ENCODE results near the gene NACC2.

Gene NACC2

DNA sequence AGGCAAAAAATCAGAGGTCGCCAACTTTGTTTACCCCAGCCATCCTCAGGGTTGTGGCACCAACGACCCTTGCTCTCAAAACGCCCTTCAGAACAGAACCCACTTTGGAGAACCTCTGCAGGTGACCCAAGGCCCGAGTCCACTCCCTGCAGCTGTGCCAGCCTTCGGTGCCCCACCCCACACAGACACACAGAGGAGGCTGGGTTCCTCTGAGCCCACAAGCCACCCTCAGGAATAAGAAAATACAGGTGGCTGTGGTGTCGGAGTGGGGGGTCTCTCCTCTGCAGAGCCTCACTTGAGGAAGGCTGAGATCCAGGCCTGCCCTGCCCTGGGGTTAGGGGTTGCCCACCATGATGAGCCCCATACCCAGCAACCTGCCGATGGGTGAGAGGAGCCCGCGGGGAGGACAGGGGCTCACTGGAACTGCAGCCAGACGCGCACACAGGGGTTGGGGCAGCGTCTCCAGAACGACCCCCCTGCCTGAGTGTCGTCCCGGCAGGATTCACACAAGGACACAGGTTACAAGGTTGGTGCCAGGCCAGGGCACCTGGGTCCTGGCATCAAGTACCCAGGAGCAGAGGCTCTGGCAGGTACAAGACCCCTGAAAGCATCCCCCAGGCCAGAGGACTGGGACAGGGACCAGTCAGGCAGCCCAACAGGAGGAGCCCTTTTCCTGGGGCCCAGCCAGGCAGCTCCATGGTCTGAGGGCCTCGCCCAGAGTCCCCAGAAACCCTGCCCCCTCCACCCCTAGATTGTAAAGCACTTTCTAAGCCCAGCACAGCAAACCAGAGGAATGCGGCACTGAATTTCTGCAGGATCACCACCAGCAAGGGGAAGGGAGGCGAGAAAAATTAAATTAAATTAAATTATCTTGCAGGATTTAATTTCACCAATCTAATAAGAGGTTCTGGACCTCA, 40.0 kb downstream of the NACC2 start:
- DNase-seq = no peak

DNA sequence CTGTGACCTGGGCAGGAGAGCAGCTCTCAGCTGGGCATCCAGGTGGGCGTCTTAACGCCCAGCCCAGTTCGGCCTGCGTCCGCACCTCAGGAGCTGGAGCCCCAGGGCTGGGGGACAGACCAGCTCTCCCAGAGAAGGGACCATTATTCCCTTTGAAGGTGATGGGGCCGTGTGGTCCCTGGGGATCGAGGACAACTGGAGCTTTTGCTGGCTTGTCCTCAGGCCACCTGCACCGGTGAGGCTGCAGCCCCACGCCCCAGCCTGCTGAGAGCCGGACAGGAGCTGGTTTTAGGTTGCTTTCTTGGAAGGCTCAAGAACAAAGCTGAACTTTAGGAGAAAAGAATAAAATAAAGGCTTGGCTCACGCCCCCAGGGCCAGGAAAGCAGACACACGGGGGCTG, 40.9 kb downstream of the NACC2 start:
- DNase-seq = no peak

DNA sequence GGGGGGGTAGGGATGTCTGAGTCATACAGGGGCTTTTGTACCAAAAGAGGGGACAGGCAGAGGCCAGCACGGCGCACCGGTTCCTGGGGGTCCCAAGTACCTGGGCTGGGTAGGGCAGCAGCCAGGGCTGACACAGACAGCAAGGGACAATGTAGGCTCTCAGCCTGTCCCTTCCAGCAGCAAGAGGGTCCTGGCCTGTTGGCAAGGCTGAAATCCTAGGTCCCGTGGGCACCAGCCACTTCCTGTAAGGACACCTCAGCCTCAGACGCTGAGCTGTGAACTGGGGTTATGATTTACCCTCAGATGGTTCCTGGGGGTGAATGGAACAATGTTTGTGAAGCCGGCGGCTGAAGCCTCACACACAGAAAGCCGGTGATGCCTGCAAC, 41.3 kb downstream of the NACC2 start:
- no peak for DNase-seq

DNA sequence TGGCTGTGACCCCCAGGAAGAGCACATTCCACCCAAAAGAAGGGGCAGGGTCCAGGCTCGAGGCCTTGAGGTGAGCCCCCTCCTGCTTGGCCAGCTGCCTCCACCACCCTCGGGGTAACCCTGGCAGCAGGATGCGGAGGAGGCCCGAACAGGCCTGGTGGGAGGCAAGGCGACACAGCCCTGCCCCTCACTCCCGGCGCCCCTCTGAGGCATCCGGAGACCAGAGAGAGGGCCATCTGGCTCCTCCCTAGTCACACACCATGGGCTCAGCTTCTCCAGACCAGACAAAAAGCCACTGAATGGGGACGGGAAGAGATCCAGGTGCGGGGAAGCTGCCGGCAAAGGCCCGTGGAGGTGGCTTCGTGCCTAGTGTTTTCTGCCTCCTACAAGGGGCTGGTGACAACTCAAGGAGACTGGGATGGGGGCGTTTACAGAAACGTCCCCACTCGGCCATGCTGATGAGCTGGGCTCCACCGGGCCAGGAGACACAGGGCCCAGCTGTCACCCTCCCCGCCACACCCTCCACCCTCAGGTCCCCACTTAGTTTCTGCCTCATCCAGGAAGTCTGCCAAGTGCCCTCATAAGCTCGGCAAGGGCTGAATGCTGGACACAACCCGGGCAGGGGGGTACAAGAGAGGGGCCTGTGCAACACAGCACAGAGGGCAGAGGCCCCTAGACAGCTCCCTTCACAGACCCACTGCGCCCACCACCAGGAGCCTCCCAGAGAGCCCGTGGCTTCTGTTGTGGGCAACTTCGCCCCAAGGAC, 41.9 kb downstream of the NACC2 start:
- no peak for DNase-seq

DNA sequence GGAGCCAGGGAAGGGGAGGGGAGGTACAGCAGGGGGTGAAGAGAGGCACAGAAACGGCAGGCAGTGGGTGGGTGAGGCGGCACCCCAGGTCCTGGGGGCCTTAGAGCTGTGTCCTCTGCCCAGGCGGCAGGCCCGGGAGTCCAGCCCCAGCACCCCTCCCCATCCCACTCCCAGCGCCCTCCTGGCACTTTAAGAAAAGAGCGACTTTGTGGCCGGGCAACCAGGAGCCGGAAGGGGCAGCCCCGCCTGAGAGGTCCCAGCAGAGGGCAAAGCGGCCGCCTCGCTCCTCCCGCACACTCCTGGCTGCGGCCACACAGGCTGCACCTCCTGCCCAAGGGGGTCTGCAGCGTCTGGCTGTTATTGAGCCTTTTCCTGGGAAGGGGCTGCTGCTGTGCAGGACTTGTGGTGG, 42.6 kb downstream of the NACC2 start:
- no peak for DNase-seq

DNA sequence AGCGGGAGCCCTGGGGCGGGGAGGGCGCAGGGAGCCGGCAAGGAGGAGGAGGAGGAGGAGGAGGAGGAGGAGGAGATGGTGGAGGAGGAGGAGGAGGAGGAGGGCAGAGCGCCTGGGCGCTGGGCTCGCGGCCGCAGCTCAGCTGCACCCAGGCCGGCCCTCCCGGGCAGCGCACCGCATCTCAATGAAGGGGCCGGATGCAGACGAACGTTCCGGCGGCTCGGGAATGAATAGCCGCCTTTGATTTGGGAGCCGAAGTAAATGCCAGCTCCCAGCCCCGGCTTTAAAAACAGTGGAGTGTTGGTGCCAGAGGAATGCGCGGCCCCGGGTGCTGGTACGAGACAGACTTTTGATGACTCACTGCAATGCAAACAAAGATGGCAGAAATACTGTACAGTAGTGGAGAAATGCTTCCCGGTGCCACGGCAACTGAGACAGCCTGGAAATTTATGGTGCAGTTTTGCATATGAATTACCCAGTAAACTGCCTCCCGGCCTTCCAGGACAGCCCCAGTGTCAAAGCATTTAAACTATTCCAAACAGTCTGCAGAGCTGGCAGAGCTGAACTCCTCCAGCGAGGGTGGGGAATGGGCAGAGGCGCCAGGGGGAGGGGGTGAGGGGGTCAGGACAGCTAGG, 43.1 kb downstream of the NACC2 start:
- peak in 1 of 2 experiments; percentile 21 for DNase-seq

DNA sequence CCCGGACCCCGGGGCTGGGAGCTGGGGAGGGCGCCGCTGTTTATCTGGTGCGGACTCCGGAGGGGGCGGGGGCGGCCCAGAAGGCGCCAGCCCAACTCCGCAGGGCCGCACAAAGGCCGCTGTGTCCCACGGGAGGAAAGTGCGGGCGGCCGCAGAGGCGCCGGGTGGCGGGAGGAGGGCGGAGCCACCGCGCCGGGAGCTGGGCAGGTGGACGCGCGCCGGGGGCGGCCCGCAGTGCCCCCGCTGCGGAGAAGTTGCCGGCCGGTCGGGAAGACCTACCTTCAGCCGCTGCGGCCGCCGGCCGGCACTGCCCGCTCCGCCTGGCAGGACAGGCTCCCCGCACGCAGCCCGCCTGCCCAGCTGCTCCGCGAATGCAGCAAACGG, 43.6 kb downstream of the NACC2 start:
- DNase-seq = no peak

DNA sequence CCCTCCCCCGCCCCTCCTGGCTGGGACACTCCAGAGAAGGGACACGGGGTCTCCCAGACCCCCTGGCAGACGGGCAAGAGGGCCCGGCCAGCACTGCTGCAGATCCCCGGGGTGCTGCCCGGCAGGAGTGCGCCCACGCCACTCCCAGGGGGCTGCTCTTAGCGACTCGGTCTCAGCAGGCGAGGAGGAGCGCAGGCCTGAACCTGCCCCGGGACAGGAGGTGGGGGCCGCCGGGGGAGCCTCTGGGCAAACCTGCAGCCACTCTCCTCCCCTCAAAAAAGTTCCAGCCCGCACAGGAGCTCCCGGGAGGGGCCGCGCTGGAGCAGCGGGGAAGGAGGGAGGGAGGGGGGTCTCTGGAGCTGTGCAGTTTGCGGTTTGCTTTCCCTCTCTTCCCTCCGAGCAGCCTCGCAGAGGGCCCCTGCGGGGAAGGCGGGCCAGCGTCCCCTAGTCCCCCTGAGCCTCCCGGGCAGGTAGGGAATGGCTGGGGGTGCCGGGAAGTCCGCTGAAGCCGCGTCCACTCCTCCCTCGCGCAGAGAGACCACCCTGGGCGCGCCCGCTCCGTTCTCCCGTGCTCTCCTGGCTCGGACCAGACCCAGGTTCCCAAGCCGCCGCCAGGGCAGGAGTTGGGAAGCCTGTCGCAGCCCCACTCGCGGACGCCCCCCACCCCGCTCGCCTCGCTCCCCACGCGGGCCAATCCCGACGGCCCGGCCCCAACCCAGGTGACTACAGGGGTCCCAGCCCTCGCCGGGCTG, 44.2 kb downstream of the NACC2 start:
- no peak for DNase-seq

DNA sequence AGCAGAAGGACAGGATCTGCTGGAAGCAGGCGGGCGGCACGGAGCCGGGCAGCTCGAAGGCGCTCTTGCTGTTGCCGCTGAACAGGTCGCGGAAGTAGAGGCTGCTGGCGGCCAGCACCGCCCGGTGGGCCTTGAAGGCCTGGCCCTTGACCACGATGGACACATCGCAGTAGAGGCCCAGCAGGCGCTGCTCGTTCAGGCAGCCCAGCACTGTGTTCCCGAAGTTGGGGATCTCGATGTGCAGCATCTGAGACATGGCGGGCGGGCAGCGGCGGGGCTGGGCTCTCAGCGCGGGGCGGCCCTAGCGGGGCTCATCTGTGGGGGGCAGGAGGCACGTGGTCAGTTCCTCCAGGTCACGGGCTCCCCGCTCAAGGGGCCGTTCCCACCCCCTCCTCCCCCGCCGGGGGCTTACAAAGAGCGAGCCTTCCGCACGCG, 44.8 kb downstream of the NACC2 start:
- DNase-seq = no peak

DNA sequence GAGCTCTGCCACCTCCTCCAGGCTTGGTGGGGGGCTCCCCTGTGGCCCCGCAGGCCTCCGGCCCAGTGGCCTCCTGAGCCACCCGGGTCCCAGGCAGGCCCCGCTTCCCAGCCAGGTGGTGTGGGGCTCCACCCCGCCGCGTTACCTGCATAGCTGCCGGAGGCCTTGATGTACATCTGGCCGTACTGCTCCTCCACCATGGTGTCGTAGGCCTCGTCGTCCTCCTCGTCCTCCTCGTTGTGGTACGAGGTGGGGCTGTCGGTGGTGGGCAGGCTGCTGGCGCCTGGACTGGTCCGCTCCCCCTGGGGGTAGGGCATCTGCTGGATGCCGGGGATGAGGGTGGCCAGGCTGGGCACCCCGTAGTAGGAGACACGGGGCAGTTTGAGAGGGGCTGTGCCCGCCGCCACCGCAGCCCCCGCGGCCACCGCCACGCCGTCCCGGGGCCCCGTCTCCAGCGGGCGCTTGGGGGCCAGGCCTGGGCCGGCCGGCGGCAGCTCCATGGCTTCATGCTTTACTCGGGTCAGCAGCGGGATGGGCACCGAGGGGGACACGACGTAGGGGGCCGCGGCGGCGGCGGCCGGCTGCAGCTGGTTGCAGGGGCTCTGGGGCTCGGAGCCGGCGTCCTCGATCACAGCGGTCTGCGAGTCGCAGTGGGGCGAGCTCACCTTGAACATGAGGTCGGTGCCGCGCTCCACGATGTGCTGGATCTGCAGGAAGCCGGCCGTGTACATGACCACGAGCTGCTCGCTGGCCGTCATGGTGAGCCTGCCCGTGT, 45.4 kb downstream of the NACC2 start:
- DNase-seq = no peak

DNA sequence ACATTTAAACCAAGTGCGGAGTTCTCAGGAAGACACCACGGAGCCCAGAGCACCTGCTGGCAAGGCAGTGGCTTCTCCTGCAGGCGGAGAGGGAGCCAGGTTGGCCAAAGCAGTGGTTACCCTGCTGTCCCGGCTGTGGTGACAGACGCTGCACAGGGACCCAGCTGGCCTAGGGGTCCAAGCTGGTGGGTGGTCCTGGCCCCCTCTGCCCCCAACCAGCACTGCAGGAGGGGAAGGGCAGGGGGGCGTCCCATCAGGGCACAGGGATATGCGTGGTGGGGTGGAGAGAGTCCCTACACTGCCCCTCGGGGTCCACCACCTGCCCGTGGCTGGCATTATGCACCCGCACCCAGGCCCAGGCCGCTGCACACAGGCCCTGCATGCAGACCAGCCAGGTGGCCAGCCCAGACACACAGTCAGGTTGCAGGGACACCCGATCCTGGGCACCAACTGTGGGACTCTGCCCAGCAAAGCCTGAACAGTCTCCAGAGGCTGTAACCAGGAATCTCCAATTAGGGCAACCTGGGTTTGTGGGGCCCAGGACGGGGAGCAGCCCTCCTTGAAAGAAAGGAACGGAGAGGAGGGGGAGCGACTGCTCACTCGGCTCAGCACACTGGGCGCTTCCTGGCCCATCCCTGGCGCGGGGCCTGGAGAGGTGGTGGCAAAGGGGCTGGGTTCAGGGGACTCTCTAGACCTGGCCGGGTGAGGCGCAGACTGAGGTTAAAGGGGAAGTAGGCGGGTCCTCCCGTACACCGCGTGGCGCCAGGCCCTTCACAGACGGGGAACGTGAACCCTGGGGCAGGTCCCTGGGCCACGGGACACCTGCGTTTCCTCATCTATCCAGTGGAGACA, 46.3 kb downstream of the NACC2 start:
- no peak for DNase-seq

DNA sequence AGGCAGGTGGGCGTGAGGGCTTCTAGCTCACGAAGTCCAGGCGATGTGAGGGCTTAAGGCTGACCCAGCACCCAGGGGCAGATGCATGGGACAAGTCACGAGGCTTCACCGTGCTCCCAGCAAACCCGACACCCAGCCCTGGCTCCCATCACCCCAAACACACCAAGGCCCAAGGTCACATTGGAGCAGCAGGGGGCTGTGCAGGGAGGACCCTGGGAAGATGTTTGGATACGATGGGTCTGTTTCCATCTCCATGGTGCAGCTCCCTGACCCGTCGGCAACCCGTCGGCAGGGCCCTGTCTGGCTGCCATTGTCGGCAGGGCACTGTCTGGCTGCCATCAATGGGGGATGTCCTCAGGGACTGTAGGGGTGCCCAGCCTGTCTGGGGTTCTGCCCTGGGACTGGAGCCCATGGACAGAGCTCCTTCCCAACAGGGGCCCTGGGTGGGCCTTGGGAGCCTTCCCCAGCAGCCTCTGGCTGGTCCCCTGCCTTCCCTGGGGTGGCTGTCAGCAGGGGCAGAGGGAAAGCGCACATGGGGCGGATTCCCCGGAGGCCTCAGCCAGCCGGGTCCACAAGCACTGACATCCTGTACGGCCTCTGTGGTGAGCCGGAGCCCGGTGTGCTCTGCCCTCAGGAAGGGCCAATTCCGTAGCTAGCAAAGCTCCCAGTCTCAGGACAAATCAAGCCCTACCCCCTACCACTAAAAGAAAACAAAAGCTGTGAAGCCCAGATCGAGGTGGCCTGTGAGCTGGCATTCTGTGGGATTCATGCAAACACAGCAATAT, 47.1 kb downstream of the NACC2 start:
- no peak for DNase-seq

DNA sequence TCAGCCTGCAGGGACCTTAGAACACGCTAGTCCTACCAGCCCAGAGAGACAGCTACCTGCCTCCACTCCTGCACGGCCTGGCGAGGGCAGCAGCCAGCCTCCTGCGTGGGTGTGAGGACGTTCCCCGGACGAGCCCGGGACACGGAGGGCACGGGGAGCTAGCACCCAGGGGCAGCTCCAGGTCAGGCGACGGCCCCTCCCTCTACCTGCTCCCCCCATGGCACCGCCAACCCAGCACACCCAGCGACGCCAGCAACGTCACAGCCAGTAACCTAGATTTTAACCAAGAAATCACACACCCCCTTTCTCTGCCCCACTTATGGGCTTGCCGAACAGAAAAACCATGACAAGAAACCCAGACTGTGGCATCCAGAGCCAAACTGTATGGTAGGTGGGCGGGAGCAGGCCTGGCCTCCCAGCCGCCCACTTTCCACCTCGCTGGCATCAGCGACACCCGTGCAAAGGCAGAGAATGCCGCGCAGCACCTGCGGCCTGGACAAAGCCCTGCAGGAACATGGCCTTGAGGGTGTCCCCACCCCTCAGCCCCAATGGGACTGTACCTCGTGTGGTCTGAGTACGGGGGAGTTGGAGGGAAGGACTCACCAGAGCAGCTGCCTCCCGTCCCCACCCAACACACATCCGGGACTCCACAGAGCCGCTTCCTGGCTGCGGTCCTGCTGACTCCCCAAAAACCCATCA, 47.9 kb downstream of the NACC2 start:
- DNase-seq = no peak

DNA sequence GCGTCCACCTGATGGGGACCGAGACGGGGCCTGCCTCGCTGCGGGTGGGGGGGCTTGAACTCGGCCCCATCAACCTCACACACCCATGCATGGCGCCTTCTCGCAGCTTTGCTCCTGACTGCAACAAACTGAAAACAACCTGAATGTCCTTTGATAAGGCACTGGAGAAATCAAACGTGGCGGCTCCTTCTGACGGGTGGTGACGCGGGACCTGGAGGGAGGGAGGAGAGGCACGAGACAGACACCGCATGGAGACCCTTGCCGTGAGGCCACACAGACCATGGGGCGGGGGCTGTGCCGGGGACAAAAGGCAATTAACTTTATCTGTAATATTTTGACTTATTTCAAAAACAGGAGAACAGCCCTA, 48.6 kb downstream of the NACC2 start:
- no peak for DNase-seq

DNA sequence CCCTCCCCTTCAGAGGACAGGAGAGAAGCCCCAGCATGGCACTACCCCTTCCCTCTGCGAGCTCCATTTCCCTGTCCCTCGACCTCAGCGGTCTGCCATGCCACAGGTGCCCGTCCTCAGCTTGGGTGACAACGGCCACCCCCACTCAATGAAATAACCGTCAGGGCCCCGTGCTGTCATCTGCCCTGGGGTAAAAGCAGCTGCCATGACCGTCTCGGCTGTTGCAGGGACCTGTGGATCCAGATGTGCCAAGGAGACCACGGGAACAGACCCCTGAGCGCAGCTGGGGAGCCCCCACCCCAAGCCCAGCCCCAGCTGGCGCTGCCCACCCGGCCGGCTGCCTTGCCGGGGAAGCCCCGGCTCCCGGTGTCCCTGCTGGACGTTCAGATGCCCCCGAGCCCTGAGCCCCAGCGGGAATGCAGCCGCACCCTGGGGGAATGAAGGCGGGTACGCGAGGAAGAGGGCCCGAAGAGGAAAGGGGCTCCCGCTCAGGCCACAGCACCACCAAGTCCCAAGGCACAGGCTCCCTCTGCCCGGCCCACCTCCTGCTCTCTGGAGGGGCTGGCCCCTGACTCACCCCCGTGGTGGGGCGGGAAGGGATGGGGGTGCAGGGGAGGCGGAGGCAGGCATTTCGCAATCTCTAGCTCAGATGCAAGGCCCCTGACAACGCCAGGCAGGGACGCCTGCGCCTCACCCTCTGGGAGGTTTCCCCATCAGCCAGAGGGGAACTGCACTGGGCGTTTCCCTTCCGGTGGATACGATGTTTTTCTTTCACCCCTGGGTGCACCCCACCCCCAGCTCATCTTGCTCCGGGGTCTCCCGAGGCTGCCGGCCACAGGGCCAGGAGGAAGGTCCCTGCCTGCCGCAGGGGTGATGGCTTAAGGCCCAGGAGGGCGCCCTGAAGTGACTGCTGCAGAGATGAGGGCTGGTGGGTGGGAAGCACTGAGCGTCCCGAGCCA, 49.2 kb downstream of the NACC2 start:
- DNase-seq = no peak

DNA sequence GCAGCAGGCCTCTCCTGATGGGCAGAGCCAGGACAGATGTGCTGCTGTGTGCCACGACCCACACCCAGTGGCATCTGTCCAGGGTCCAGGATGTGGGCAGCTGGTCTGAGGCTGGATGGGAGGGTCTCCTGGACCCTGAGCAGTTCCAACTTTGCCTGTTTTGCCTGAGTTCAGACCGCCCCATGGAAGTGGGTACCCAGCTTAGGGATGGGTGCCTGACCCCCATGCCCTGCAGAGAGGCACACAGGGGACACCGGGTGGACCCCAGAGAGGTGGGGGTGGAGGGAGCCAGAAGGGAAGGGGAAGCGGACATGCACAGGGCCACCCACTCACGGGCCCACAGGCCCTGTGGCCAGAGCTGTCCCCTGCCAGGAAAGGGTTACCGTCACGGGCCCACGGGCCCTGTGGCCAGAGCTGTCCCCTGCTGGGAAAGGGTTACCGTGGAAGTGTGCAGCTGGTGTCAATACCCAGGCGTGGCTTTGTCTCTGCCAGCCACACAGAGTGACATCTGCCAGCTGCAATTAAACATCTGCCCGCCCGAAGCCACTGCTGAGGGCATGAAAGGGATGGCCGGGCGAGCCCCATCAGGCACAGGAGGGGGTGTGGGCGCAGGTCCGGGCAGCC, 50.0 kb downstream of the NACC2 start:
- DNase-seq = no peak

DNA sequence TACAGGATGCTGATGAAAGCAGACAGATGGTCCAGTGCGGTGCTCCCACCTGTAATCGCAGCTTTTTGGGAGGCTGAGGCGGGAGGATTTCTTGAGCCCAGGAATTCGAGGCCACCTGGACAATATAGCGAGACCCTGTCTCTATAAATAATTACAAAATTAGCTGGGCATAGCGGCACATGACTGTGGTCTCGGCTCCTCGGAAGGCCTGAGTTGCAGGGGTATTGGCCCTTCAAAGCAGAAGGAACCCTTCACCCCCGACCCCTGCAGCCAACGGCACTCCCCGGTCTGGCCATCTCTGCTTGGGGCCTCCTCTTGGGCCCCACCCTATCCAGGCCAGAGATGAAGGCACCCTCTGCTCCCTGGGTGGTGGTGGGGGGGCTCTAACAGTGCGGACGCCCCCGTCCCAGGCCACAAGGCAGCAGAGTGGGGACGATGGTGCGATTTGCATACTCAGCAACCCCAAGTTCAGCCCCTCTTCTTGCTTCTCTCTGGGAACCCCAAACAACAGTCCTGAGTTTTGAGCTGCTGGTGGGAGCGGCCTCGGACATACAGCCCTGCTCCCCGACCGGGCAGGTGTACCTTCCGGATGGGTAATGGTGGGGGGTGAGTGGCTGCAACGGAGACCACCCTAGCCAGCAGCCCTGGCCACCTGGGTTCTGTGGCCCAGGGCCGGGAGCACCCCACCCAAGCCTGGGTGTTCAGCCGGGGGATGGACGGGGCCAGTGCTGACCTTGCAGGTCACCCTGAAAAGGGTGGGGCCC, 50.7 kb downstream of the NACC2 start:
- DNase-seq = no peak

Measured in NCI-H187 (cell line).